SK-N-SH treated with all-trans-retinoic acid at 6 μM for 48 hours (cell line): ENCODE data around the gene COPZ2.

ENCODE experiments used
- ATAC-seq: fragments of 200-7000 bp; cut with Tn5 transposase; 3 replicates; pipeline ENCODE4 v1.9.1; 2020; ENCODE audit warnings: mild to moderate bottlenecking, moderate library complexity
- ARNTL ChIP-seq: fragments of 450-650 bp; formaldehyde crosslinking; IDR thresholded peaks from 2 replicates; pipeline ENCODE4 v1.5.0; 2020; ENCODE audit warnings: low read depth, mild to moderate bottlenecking, moderate library complexity, borderline replicate concordance
- CSDC2 ChIP-seq: fragments of 250-450 bp; sonication (Bioruptor Pico); IDR thresholded peaks from 2 replicates; pipeline ENCODE4 v1.5.0; 2020; ENCODE audit warnings: mild to moderate bottlenecking, moderate library complexity
- ESRRG ChIP-seq: fragments of 250-450 bp; sonication (Bioruptor Pico); IDR thresholded peaks from 2 replicates; pipeline ENCODE4 v1.6.1; 2021; ENCODE audit warnings: mild to moderate bottlenecking
- GLIS3 ChIP-seq: fragments of 250-450 bp; sonication (Bioruptor Pico); IDR thresholded peaks from 2 replicates; pipeline ENCODE4 v1.5.0; 2020; ENCODE audit warnings: mild to moderate bottlenecking, moderate library complexity
- ISL1 ChIP-seq: fragments of 250-450 bp; sonication (Bioruptor Pico); IDR thresholded peaks from 2 replicates; pipeline ENCODE4 v2.1.2; 2022; ENCODE audit warnings: mild to moderate bottlenecking, moderate library complexity
- OSR1 ChIP-seq: fragments of 250-450 bp; sonication (Bioruptor Pico); IDR thresholded peaks from 2 replicates; pipeline ENCODE4 v1.8.0; 2022; ENCODE audit warnings: moderate library complexity, mild to moderate bottlenecking, inconsistent platforms
- PPARA ChIP-seq: fragments of 250-450 bp; sonication (Bioruptor Pico); IDR thresholded peaks from 2 replicates; pipeline ENCODE4 v1.5.0; 2020; ENCODE audit warnings: mild to moderate bottlenecking, borderline replicate concordance
- RARB ChIP-seq: fragments of 250-450 bp; sonication (Bioruptor Pico); IDR thresholded peaks from 2 replicates; pipeline ENCODE4 v1.8.0; 2021; ENCODE audit warnings: mild to moderate bottlenecking, moderate library complexity
- SNAI2 ChIP-seq: fragments of 250-450 bp; sonication (Bioruptor Pico); IDR thresholded peaks from 2 replicates; pipeline ENCODE4 v1.5.0; 2020; ENCODE audit warnings: mild to moderate bottlenecking, moderate library complexity
- TCF4 ChIP-seq: fragments of 250-450 bp; sonication (Bioruptor Pico); IDR thresholded peaks from 2 replicates; pipeline ENCODE4 v1.8.0; 2021; ENCODE audit warnings: mild to moderate bottlenecking, moderate library complexity, borderline replicate concordance
- TOX ChIP-seq: fragments of 250-450 bp; sonication (Bioruptor Pico); IDR thresholded peaks from 2 replicates; pipeline ENCODE4 v1.8.0; 2021; ENCODE audit warnings: mild to moderate bottlenecking, moderate library complexity, borderline replicate concordance
- ZC3H10 ChIP-seq: fragments of 250-450 bp; sonication (Bioruptor Pico); IDR thresholded peaks from 2 replicates; pipeline ENCODE4 v1.5.1; 2021; ENCODE audit warnings: mild to moderate bottlenecking, moderate library complexity
- ZFP3 ChIP-seq: fragments of 250-450 bp; sonication (Bioruptor Pico); IDR thresholded peaks from 2 replicates; pipeline ENCODE4 v1.5.0; 2020; ENCODE audit warnings: mild to moderate bottlenecking, moderate library complexity
- ZFP30 ChIP-seq: fragments of 450-650 bp; formaldehyde crosslinking; IDR thresholded peaks from 2 replicates; pipeline ENCODE4 v1.5.0; 2022; ENCODE audit warnings: mild to moderate bottlenecking, moderate library complexity
- ZNF565 ChIP-seq: fragments of 450-650 bp; formaldehyde crosslinking; conservative IDR thresholded peaks from 2 replicates; pipeline ENCODE4 v1.5.0; 2020; ENCODE audit warnings: low read depth, mild to moderate bottlenecking, moderate library complexity
- ZNF70 ChIP-seq: fragments of 450-650 bp; formaldehyde crosslinking; IDR thresholded peaks from 2 replicates; pipeline ENCODE4 v1.5.0; 2020; ENCODE audit warnings: mild to moderate bottlenecking, moderate library complexity
- ZNF8 ChIP-seq: fragments of 450-650 bp; formaldehyde crosslinking; IDR thresholded peaks from 2 replicates; pipeline ENCODE4 v1.5.0; 2020; ENCODE audit warnings: mild to moderate bottlenecking, moderate library complexity
- TF ChIP-seq, protein P1 (sequence below): fragments of 250-450 bp; sonication (Bioruptor Pico); IDR thresholded peaks from 2 replicates; pipeline ENCODE4 v1.8.0; 2020; ENCODE audit warnings: mild to moderate bottlenecking, moderate library complexity, borderline replicate concordance
- TF ChIP-seq, protein P2 (sequence below): fragments of 250-450 bp; sonication (Bioruptor Pico); IDR thresholded peaks from 2 replicates; pipeline ENCODE4 v1.8.0; 2021; ENCODE audit warnings: low read depth, mild to moderate bottlenecking, moderate library complexity, borderline replicate concordance
- TF ChIP-seq, protein P3 (sequence below): fragments of 250-450 bp; sonication (Bioruptor Pico); IDR thresholded peaks from 2 replicates; pipeline ENCODE4 v1.5.1; 2021; ENCODE audit warnings: mild to moderate bottlenecking, moderate library complexity
- TF ChIP-seq, protein P4 (sequence below): fragments of 250-450 bp; sonication (Bioruptor Pico); IDR thresholded peaks from 2 replicates; pipeline ENCODE4 v1.5.1; 2020; ENCODE audit warnings: low read depth, mild to moderate bottlenecking, moderate library complexity
- TF ChIP-seq, protein P5 (sequence below): fragments of 250-450 bp; sonication (Bioruptor Pico); IDR thresholded peaks from 2 replicates; pipeline ENCODE4 v1.5.0; 2020; ENCODE audit warnings: mild to moderate bottlenecking, moderate library complexity

Gene COPZ2

DNA sequence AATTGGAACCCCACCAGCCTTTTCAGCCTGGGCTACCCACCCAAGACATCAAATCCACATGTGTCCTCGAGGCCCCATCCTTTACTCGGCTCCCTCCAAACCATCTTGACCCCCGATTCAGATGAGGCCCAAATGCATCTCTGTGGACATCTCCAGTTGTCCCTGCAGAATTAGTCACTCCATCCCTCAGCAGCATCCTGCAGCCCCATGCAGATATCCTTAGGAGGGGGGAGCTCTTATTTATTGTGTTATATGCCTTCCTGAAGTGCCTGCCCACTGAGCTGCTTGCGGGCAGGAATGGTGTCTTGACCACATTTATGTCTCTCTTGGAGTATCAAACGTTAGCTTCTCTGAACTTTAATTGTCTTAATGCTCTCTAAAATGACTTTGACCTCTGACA, 51.1 kb downstream of the COPZ2 start (continued):
- TF ChIP-seq, protein P1, sequence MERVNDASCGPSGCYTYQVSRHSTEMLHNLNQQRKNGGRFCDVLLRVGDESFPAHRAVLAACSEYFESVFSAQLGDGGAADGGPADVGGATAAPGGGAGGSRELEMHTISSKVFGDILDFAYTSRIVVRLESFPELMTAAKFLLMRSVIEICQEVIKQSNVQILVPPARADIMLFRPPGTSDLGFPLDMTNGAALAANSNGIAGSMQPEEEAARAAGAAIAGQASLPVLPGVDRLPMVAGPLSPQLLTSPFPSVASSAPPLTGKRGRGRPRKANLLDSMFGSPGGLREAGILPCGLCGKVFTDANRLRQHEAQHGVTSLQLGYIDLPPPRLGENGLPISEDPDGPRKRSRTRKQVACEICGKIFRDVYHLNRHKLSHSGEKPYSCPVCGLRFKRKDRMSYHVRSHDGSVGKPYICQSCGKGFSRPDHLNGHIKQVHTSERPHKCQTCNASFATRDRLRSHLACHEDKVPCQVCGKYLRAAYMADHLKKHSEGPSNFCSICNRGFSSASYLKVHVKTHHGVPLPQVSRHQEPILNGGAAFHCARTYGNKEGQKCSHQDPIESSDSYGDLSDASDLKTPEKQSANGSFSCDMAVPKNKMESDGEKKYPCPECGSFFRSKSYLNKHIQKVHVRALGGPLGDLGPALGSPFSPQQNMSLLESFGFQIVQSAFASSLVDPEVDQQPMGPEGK (CRISPR knock-in tag), result no peak

DNA sequence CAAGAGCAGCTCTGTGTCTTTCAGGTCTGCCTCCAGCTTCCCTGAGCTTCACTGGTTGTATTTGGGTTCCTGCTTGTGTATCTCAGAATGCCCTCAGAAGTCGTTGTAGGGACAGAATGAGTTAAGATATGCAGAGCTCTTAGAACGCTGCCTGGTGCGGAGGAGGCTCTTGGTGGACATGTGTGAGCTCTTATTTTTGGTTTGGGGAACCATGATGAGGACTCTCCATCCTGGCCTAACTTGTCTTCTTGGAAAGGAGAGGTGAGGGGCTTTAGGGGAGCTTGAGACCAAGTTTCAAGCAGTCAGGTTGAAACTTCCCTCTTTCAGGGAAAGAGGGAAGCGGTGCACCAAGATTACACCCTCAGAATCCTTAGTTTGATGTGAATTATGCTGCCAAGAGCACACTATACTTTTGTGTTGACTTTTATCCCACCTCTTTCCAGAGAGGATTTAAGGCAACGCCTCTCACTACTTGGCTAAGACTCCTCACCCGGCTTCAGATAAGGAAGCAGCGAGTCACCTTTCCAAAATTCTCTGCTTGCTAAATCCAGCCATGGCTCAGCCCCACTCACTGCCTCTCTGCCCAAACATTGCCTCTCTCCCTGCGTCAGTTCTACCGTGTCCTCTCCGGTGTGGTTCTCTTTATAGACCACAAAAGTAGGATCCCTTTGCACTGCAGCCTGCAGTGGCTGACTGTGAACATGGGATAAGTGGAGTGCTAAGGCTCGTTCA, 53.9 kb downstream of the COPZ2 start:
- ATAC-seq, result no peak
- no peak for TF ChIP-seq ARNTL (CRISPR knock-in tag)
- no peak for TF ChIP-seq ZFP3
- TF ChIP-seq, protein P2, sequence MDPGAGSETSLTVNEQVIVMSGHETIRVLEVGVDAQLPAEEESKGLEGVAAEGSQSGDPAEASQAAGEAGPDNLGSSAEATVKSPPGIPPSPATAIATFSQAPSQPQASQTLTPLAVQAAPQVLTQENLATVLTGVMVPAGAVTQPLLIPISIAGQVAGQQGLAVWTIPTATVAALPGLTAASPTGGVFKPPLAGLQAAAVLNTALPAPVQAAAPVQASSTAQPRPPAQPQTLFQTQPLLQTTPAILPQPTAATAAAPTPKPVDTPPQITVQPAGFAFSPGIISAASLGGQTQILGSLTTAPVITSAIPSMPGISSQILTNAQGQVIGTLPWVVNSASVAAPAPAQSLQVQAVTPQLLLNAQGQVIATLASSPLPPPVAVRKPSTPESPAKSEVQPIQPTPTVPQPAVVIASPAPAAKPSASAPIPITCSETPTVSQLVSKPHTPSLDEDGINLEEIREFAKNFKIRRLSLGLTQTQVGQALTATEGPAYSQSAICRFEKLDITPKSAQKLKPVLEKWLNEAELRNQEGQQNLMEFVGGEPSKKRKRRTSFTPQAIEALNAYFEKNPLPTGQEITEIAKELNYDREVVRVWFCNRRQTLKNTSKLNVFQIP, result no peak
- TF ChIP-seq PPARA (CRISPR knock-in tag), result no peak
- no peak for TF ChIP-seq ESRRG
- no peak for TF ChIP-seq GLIS3 (CRISPR knock-in tag)
- TF ChIP-seq, protein P3, sequence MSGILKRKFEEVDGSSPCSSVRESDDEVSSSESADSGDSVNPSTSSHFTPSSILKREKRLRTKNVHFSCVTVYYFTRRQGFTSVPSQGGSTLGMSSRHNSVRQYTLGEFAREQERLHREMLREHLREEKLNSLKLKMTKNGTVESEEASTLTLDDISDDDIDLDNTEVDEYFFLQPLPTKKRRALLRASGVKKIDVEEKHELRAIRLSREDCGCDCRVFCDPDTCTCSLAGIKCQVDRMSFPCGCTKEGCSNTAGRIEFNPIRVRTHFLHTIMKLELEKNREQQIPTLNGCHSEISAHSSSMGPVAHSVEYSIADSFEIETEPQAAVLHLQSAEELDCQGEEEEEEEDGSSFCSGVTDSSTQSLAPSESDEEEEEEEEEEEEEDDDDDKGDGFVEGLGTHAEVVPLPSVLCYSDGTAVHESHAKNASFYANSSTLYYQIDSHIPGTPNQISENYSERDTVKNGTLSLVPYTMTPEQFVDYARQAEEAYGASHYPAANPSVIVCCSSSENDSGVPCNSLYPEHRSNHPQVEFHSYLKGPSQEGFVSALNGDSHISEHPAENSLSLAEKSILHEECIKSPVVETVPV (CRISPR knock-in tag), result no peak
- no peak for TF ChIP-seq RARB (CRISPR knock-in tag)
- TF ChIP-seq ZFP30 (CRISPR knock-in tag), result no peak
- TF ChIP-seq, protein P4, sequence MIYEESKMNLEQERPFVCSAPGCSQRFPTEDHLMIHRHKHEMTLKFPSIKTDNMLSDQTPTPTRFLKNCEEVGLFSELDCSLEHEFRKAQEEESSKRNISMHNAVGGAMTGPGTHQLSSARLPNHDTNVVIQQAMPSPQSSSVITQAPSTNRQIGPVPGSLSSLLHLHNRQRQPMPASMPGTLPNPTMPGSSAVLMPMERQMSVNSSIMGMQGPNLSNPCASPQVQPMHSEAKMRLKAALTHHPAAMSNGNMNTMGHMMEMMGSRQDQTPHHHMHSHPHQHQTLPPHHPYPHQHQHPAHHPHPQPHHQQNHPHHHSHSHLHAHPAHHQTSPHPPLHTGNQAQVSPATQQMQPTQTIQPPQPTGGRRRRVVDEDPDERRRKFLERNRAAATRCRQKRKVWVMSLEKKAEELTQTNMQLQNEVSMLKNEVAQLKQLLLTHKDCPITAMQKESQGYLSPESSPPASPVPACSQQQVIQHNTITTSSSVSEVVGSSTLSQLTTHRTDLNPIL, result no peak
- no peak for TF ChIP-seq ISL1 (CRISPR knock-in tag)
- no peak for TF ChIP-seq CSDC2 (CRISPR knock-in tag)
- TF ChIP-seq ZNF565 (CRISPR knock-in tag), result no peak
- TF ChIP-seq ZNF70 (CRISPR knock-in tag), result no peak
- no peak for TF ChIP-seq OSR1 (CRISPR knock-in tag)
- TF ChIP-seq, protein P5, sequence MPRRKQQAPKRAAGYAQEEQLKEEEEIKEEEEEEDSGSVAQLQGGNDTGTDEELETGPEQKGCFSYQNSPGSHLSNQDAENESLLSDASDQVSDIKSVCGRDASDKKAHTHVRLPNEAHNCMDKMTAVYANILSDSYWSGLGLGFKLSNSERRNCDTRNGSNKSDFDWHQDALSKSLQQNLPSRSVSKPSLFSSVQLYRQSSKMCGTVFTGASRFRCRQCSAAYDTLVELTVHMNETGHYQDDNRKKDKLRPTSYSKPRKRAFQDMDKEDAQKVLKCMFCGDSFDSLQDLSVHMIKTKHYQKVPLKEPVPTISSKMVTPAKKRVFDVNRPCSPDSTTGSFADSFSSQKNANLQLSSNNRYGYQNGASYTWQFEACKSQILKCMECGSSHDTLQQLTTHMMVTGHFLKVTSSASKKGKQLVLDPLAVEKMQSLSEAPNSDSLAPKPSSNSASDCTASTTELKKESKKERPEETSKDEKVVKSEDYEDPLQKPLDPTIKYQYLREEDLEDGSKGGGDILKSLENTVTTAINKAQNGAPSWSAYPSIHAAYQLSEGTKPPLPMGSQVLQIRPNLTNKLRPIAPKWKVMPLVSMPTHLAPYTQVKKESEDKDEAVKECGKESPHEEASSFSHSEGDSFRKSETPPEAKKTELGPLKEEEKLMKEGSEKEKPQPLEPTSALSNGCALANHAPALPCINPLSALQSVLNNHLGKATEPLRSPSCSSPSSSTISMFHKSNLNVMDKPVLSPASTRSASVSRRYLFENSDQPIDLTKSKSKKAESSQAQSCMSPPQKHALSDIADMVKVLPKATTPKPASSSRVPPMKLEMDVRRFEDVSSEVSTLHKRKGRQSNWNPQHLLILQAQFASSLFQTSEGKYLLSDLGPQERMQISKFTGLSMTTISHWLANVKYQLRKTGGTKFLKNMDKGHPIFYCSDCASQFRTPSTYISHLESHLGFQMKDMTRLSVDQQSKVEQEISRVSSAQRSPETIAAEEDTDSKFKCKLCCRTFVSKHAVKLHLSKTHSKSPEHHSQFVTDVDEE (CRISPR knock-in tag), result no peak
- no peak for TF ChIP-seq ZNF8
- TF ChIP-seq TOX (CRISPR knock-in tag), result no peak
- no peak for TF ChIP-seq TCF4 (CRISPR knock-in tag)
- no peak for TF ChIP-seq ZC3H10 (CRISPR knock-in tag)

DNA sequence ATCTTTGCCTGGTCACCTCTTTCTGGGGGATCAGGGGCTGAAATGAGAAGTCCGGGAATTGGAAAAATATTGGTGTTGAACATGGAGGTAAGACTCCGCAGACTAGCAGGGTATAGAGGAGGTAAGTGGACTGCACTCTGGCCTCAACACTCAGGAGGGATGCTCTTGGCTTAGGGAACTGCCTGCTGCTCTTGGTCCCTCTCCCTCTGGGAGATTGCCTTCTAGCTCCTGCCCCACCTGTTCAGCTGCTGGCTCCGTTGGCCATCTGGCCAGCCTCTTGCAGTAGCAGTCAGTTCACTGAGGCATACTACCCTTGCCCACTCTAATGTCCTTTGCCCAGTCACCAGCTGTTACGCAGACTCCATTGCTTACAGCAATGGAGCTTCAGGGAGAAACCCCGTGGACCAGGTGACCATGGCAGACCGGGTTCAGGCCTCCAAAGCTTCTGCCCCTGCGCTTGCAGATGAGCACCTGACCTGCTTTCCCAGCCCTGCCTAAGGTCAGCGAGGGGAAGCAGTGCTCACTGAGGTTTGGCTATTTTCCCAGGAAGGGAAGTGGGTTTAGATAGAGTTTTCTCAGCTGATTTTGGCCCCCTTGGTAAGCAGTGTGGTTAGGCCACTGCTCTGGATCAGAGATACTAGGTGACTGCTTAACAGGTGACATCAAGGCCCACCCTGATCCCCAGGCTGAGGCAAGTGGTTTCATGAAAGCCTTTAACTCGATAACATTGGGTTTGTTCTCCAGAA, 54.8 kb downstream of the COPZ2 start:
- TF ChIP-seq, protein P5 (CRISPR knock-in tag), result peak; percentile 12; the same call in 1 of the 2 replicates
- TF ChIP-seq PPARA (CRISPR knock-in tag), result 0 out of 2 replicates have a peak, but pooled peaks have one; percentile 22
- TF ChIP-seq SNAI2 (CRISPR knock-in tag), result 0 out of 2 replicates have a peak, but pooled peaks have one; percentile 37
- TF ChIP-seq ZFP3, result no peak
- ATAC-seq, result no peak
